ENCODE measurements around the gene PBX3. TPM values are rescaled to one million over a fixed set of nuclear protein-coding genes. Genes with fewer than 3 reads are reported as not detected.

The PBX3 gene
- total and polyA plus RNA-seq, 2 of the 13 experiments (the other 11 are each of a cell fraction or from before 2014, with no cell fraction given), result 6.0 to 11.2 TPM

- Histone ChIP-seq H3K79me2 (ENCODE audit: insufficient read depth, low read length) (no peaks in the 10 kb centered on the region), H3K36me3 (replicated peaks in 1 of 2; ENCODE audit: control insufficient read depth in 1 of 2, insufficient read depth in 2 of 2, low read length in 2 of 2) (no peaks in the 10 kb centered on the region), H3K9ac (ENCODE audit: insufficient read depth, low read depth, low read length) (no peak overlapping the region), H3K4me2 (ENCODE audit: low read depth, low read length) (no peak overlapping the region), H3K4me3 (replicated peaks in 1 of 3; ENCODE audit: insufficient read depth in 1 of 3, low read depth in 2 of 3, low read length in 3 of 3) (no peak overlapping the region), H2AFZ (ENCODE audit: low read length) (no peak overlapping the region), H3K4me1 (ENCODE audit: insufficient read depth, low read length) (peaks cover 35% of the 10 kb centered on the region), H4K20me1 (ENCODE audit: insufficient read depth, low read length) (no peaks in the 10 kb centered on the region), H3K27me3 (ENCODE audit: control insufficient read depth in 1 of 2, insufficient read depth in 2 of 2, low read length in 2 of 2) (no peaks in the 10 kb centered on the region), H3K27ac (ENCODE audit: extremely low read length, insufficient read depth, low read length) (no peak overlapping the region), H3K9me3 (ENCODE audit: low read length) (no peaks in the 10 kb centered on the region)
- in situ Hi-C loops (cut with HindIII; ENCODE audit: extremely low pct_ligation_motif_present, low pct_unique_long_range_greater_than_20kb) (no loop called here), intact Hi-C loops (cut with micrococcal nuclease; ENCODE audit: unreplicated experiment) (no loop called here)
- TF ChIP-seq ARID5B (CRISPR knock-in tag; IDR thresholded peaks at IDR 0.05) (no peak), AGO2 (optimal IDR thresholded peaks at IDR 0.05; ENCODE audit: low read depth, low read length) (no peak), SIX1 (CRISPR knock-in tag; IDR thresholded peaks at IDR 0.05; ENCODE audit: borderline replicate concordance) (no peak), MXD3 (CRISPR knock-in tag; IDR thresholded peaks at IDR 0.05) (no peak), DDIT3 (CRISPR knock-in tag; IDR thresholded peaks at IDR 0.05) (no peak), ZKSCAN1 (IDR thresholded peaks at IDR 0.05; ENCODE audit: low read length) (no peak), CREBL2 (CRISPR knock-in tag; IDR thresholded peaks at IDR 0.05; ENCODE audit: borderline replicate concordance) (no peak), PHF20 (CRISPR knock-in tag; IDR thresholded peaks at IDR 0.05) (no peak), ATF3 (CRISPR knock-in tag; IDR thresholded peaks at IDR 0.05) (no peak), HNF4G (IDR thresholded peaks at IDR 0.05; ENCODE audit: borderline replicate concordance, low read depth, low read length) (no peak), HNF4G (CRISPR knock-in tag; IDR thresholded peaks at IDR 0.05; ENCODE audit: borderline replicate concordance, low read depth) (no peak)
- ATAC-seq (no peak), DNase-seq (ENCODE audit: low spot score) (no peak), FAIRE-seq (no peak)
- BruUV-seq (replicated peaks), result no TSS peak
- CTCF ChIA-PET (ENCODE audit: low intra/inter-chr PET ratio, low total read pairs), result no interaction called here
- POLR2A ChIA-PET, result no interaction called here
These were observed 107.5 kb downstream of the PBX3 start for GRCh38 chr9:125854553-125855275.

All from HepG2 (cell line).